GM10248 (cell line): Measurements from ENCODE around the gene SMARCD3.

Source experiments
- CTCF ChIA-PET: fragments of 300-600 bp; sonication (Branson Sonifier 250); formaldehyde crosslinking; extraction: SDS; loops from one replicate; lab custom pipeline; 2021; ENCODE audit warnings: antibody characterized with exemption; lab: Yijun Ruan, JAX
- POLR2A ChIA-PET: fragments of 350-650 bp; sonication (Branson Sonifier 250); formaldehyde crosslinking; extraction: SDS; loops from one replicate; lab custom pipeline; 2020; ENCODE audit warnings: antibody characterized with exemption; lab: Yijun Ruan, JAX
- DNase-seq: peaks from one replicate; pipeline ENCODE4 v3.0.0; 2012; ENCODE audit errors: extremely low spot score
- CTCF ChIP-seq: IDR thresholded peaks from 2 replicates; pipeline ENCODE4 v1.5.1; 2012; ENCODE audit warnings: mild to moderate bottlenecking, low read depth; ENCODE audit errors: extremely low read depth, missing control alignments, control extremely low read depth

The SMARCD3 gene

DNA sequence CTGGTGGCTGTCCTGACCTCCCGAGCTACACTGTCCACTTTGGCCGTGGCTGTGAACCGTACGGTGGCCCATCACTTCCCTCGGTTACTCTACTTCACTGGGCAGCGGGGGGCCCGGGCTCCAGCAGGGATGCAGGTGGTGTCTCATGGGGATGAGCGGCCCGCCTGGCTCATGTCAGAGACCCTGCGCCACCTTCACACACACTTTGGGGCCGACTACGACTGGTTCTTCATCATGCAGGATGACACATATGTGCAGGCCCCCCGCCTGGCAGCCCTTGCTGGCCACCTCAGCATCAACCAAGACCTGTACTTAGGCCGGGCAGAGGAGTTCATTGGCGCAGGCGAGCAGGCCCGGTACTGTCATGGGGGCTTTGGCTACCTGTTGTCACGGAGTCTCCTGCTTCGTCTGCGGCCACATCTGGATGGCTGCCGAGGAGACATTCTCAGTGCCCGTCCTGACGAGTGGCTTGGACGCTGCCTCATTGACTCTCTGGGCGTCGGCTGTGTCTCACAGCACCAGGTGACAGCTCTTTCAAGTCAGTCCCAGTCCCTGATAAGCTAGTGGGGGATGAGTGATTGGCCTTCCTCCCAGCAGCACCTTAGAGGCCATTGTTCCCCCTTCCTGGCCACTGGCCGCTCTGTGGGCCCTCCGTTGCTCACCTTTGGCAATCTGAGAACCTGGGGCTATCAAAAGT, 13.3 kb downstream of the SMARCD3 start:
- ChIA-PET POLR2A (no interaction called here), CTCF (interaction anchor here (6.6 kb wide), 1 partner anchor 10 kb away, joined by 78 read pairs; the partner anchor contains the start of gene SMARCD3)
- DNase-seq = no peak
- no peak for TF ChIP-seq CTCF

- no peak for TF ChIP-seq CTCF
- CTCF ChIA-PET = interaction anchor here (6.6 kb wide), 1 partner anchor 12 kb away, joined by 78 read pairs; the partner anchor contains the start of gene SMARCD3
- DNase-seq = no peak
- POLR2A ChIA-PET = interaction anchor here (2.5 kb wide), 1 partner anchor 9 kb away, joined by 13 read pairs; no protein-coding TSS in a partner anchor
These were observed 14.7 kb downstream of the SMARCD3 start for GRCh38 chr7:151233804-151234203.

DNA sequence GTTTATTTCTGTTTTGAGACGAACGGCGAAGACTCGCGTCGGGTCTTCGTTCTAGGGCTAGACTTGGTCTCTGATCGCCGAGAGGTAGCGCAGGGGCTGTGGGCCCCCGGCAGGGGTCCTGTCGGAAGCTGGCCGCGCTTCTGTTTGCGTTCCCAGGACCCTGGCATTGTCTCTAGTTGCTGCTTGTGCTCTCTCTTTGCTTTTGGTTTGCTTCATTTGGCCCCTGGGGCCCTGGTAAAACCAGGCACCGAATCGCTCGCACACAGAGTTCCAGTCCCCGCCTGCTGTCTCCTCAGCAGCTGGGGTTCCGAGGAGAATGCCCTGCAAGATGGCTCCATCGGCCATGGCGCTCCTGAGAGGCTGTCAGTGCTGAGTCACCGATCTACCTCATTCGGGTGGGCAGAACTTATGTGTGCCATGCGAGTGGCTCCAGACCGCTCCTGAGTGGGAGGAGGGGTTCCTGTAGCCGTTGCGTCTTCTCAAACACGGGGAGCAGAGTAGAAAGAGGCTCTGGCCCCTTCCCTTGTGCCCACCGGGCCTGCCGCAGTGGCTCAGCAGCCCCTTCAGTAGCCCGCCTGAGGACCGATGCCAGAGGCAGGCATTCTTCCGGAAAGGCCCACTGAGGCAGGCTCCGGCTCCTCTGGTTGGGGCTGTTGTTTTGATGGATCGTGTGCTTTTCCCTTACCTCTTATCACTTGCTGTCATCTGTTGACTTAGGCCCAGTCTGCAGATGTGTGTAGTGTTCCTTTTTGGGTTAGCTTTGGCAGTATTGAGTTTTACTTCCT, 15.4 kb downstream of the SMARCD3 start:
- ChIA-PET CTCF (interaction anchor here (6.6 kb wide), 1 partner anchor 12 kb away, joined by 78 read pairs; the partner anchor contains the start of gene SMARCD3), POLR2A (interaction anchor here (2.5 kb wide), 1 partner anchor 10 kb away, joined by 13 read pairs; no protein-coding TSS in a partner anchor)
- no peak for TF ChIP-seq CTCF
- DNase-seq = peak; percentile 69

- peak; percentile 97 for DNase-seq
- POLR2A ChIA-PET = interaction anchor here (2.5 kb wide), 1 partner anchor 11 kb away, joined by 13 read pairs; no protein-coding TSS in a partner anchor
- CTCF ChIA-PET = interaction anchor here (6.6 kb wide), 1 partner anchor 13 kb away, joined by 78 read pairs; the partner anchor contains the start of gene SMARCD3
- no peak for TF ChIP-seq CTCF
These were observed 16.2 kb downstream of the SMARCD3 start, which contains the start of gene CHPF2 for GRCh38 chr7:151232091-151232916. TSS of gene CHPF2 (plus strand) at chr7:151232483. CDS start at chr7:151234012, 1,529 bp downstream.

DNA sequence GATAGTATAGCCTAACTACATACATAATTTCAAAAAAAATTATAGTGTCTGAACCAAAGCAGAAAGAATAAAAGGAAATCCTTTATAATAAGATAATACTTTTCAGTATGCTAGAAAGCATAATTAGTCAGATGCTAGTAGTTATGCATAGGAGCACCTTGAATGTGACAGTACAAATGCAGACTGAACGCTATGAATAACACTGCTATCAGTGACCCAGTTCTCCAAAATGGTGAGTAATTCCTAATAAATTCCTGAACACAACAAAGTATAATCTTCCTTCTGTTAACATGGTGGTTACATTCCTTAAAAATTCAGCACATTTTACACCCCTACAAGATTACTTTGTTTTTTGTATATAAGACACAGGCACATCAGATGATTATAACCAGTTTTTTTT, 17.4 kb downstream of the SMARCD3 start:
- POLR2A ChIA-PET = no interaction called here
- DNase-seq = no peak
- CTCF ChIA-PET = interaction anchor here (3.2 to 6.6 kb wide), 2 partner anchors 13 to 14 kb away, joined by 10 to 78 read pairs; partner anchors contain the start of gene SMARCD3
- TF ChIP-seq CTCF = no peak
